Naive thymus-derived CD4-positive, alpha-beta T cell (primary cell): ENCODE results near the gene EIF1. TPM values are rescaled to one million over a fixed set of nuclear protein-coding genes. Genes with fewer than 3 reads are reported as not detected.

Source experiments
- ATAC-seq: fragments of 150-1000 bp; cut with Tn5 transposase; 2 replicates; pipeline ENCODE4 v1.10.0; 2021; ENCODE audit warnings: mild to moderate bottlenecking, moderate library complexity
- CTCF ChIA-PET: fragments of 350-600 bp; sonication (Branson Sonifier 250); formaldehyde crosslinking; loops from one replicate; lab custom pipeline; 2021; ENCODE audit warnings: antibody characterized with exemption; lab: Charles Lee
- POLR2A ChIA-PET: fragments of 350-600 bp; sonication (Branson Sonifier 250); formaldehyde crosslinking; loops from one replicate; lab custom pipeline; 2021; ENCODE audit warnings: antibody characterized with exemption, inconsistent platforms; lab: Charles Lee
- DNase-seq, 9 donors: peaks; one replicate each; pipeline versions ENCODE4 v3.0.0 to v3.0.0-alpha.2; 2020 to 2022; ENCODE audit warnings: mixed read lengths in 1 of 9
- H3K27ac ChIP-seq: one replicate; pipeline ENCODE4 v1.7.0; 2013; ENCODE audit warnings: mild to moderate bottlenecking, low read depth, low read length, moderate library complexity
- H3K27me3 ChIP-seq, 2 donors: one replicate each; pipeline ENCODE4 v1.7.0; 2013; ENCODE audit warnings: low read length in 2 of 2, mild to moderate bottlenecking in 2 of 2, moderate library complexity in 2 of 2; ENCODE audit not compliant: control insufficient read depth in 2 of 2, insufficient read depth in 2 of 2
- H3K36me3 ChIP-seq, 3 experiments: 1 replicate in 2 of 3; 2 replicates in 1 of 3; pipeline ENCODE4 v1.7.0; 2013; ENCODE audit warnings: low read length in 3 of 3, mild to moderate bottlenecking in 3 of 3, moderate library complexity in 1 of 3; ENCODE audit not compliant: insufficient read depth in 3 of 3, control insufficient read depth in 2 of 3
- H3K4me1 ChIP-seq, 2 donors: one replicate each; pipeline ENCODE4 v1.7.0; 2013; ENCODE audit warnings: low read length in 2 of 2, mild to moderate bottlenecking in 2 of 2, moderate library complexity in 1 of 2; ENCODE audit not compliant: control insufficient read depth in 2 of 2, insufficient read depth in 2 of 2
- H3K4me3 ChIP-seq: 2 replicates; pipeline ENCODE4 v1.7.0; 2013; ENCODE audit warnings: mild to moderate bottlenecking, low read length
- H3K9me3 ChIP-seq, 3 experiments: 1 replicate in 2 of 3; 2 replicates in 1 of 3; pipeline ENCODE4 v1.7.0; 2013; ENCODE audit warnings: low read length in 3 of 3; ENCODE audit not compliant: control insufficient read depth in 2 of 3
- H3K27ac Mint-ChIP-seq, 9 donors: one replicate each; pipeline ENCODE4 v1.8.0; 2020 to 2022; ENCODE audit warnings: mixed read lengths in 9 of 9, mild to moderate bottlenecking in 8 of 9, moderate library complexity in 5 of 9, inconsistent platforms in 2 of 9
- H3K27me3 Mint-ChIP-seq, 5 donors: one replicate each; pipeline ENCODE4 v1.8.0; 2021 to 2022; ENCODE audit warnings: mixed read lengths in 5 of 5, mild to moderate bottlenecking in 1 of 5
- H3K36me3 Mint-ChIP-seq, 5 donors: one replicate each; pipeline ENCODE4 v1.8.0; 2020 to 2022; ENCODE audit warnings: mixed read lengths in 5 of 5, mild to moderate bottlenecking in 3 of 5, inconsistent platforms in 1 of 5
- H3K4me1 Mint-ChIP-seq, 7 donors: one replicate each; pipeline ENCODE4 v1.8.0; 2020 to 2022; ENCODE audit warnings: mixed read lengths in 7 of 7, mild to moderate bottlenecking in 3 of 7, inconsistent platforms in 1 of 7
- H3K4me3 Mint-ChIP-seq, 10 donors: one replicate each; pipeline ENCODE4 v1.8.0; 2020 to 2022; ENCODE audit warnings: mild to moderate bottlenecking in 10 of 10, mixed read lengths in 10 of 10, moderate library complexity in 6 of 10, inconsistent platforms in 2 of 10
- H3K9me3 Mint-ChIP-seq, 11 donors: one replicate each; pipeline ENCODE4 v1.8.0; 2020 to 2022; ENCODE audit warnings: mixed read lengths in 11 of 11, mild to moderate bottlenecking in 4 of 11, inconsistent platforms in 1 of 11, moderate library complexity in 1 of 11
- intact Hi-C, 2 donors: fragments of 100-400 bp; cut with micrococcal nuclease; formaldehyde crosslinking; loops; one replicate each; pipeline ENCODE4 v1.15.1; 2023
- polyA plus RNA-seq, 2 donors: library from polyadenylated mRNA; unstranded; fragments of 300-500 nt; fragmentation: Illumina TruSeq; gene quantifications; one replicate each; pipeline ENCODE4 v1.2.3, GENCODE V29; 2021
- total RNA-seq, 6 experiments: library from RNA in 5 of 6; stranded (reverse) in 5 of 6; gene quantifications; 1 replicate in 5 of 6; 2 replicates in 1 of 6; pipeline ENCODE4 v1.2.3 and lab custom pipeline; 2021 to 2026

Gene EIF1
- total and polyA plus RNA-seq, 7 experiments from 2014 or later, result 710 to 2,222 (median 934) TPM

DNA sequence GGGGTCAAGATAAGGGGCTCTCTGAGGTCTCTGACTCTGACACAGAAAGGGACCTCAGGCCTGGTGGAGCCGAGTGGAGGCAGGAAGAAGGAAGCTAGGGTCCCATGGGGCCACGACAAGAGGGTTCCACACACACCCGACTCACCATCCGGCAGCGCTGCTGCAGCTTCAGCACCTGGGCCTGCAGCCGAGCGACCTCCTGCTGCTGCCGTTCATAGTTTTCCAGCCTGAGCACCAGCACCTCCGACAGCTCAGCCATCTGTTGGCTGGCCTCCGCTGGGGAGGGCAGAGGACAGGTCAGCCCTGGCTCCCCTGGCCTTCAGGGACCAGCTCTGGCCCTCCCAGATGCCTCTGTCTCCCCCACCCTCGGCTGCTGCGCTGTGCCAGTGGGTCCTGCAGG lies 39.4 kb downstream of the EIF1 start:
- intact Hi-C loops, result no loop called here
- Mint-ChIP-seq H3K27ac (no peak overlapping the region), H3K36me3 (peaks cover 0 to 2% (median 0%) of the 10 kb centered on the region in 5 donors), H3K4me3 (no peak overlapping the region), H3K4me1 (peaks cover 0 to 4% (median 0%) of the 10 kb centered on the region in 7 donors), H3K27me3 (peaks cover 20 to 39% (median 34%) of the 10 kb centered on the region in 5 donors), H3K9me3 (peaks cover 0 to 3% (median 0%) of the 10 kb centered on the region in 11 donors)
- peaks cover 0 to 3% of the 10 kb centered on the region in 2 donors for H3K27me3 ChIP-seq
- H3K4me1 ChIP-seq, result no peaks in the 10 kb centered on the region
- ChIA-PET POLR2A (no interaction called here), CTCF (no interaction called here)
- DNase-seq (no peak), ATAC-seq (no peak)
- no peak overlapping the region for H3K27ac ChIP-seq
- H3K4me3 ChIP-seq, result no peak overlapping the region
- no peaks in the 10 kb centered on the region for H3K9me3 ChIP-seq
- H3K36me3 ChIP-seq, result no peaks in the 10 kb centered on the region

DNA sequence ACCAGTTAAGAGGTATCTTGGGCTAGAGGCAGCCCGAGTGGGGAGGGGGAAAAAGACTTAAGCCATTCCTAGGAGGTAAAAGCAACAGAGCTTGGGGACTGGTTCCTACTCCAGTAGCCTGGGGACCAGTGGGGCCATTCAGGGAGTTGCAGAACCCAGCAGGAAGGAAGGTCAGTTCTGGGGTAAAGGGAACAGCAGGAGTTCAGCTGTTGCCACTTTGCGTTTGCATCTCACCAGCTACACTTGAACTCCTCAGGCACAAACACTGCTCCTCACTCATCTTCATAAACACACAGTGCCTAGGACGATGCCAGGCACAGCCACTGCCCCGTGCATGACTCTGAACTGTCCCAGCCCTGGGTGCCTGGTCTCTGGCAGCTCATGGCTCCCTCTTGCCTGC lies 41.8 kb downstream of the EIF1 start:
- intact Hi-C loops, result loop anchor here in 1 of 2 donors (10.0 kb wide), 1 partner anchor 134 kb away; the partner anchor contains the start of gene KLHL11
- DNase-seq, result no peak
- H3K9me3 Mint-ChIP-seq, result no peaks in the 10 kb centered on the region
- peaks cover 29 to 51% (median 36%) of the 10 kb centered on the region in 5 donors for H3K27me3 Mint-ChIP-seq
- ChIA-PET CTCF (interaction anchor here (0.6 kb wide), 1 partner anchor 1281 kb away, joined by 3 read pairs; no protein-coding TSS in a partner anchor), POLR2A (no interaction called here)
- peaks cover 0 to 8% of the 10 kb centered on the region in 2 donors for H3K27me3 ChIP-seq
- no peaks in the 10 kb centered on the region for H3K36me3 ChIP-seq
- ATAC-seq, result no peak
- no peak overlapping the region for H3K4me3 ChIP-seq
- peaks cover 0 to 2% (median 0%) of the 10 kb centered on the region in 5 donors for H3K36me3 Mint-ChIP-seq
- H3K4me1 ChIP-seq, result peaks cover 0 to 8% of the 10 kb centered on the region in 2 donors
- no peaks in the 10 kb centered on the region for H3K9me3 ChIP-seq
- H3K27ac ChIP-seq, result no peak overlapping the region
- no peak overlapping the region for H3K4me3 Mint-ChIP-seq
- H3K4me1 Mint-ChIP-seq, result peaks cover 2 to 9% (median 7%) of the 10 kb centered on the region in 7 donors
- no peak overlapping the region for H3K27ac Mint-ChIP-seq

- DNase-seq (no peak), ATAC-seq (no peak)
- Mint-ChIP-seq H3K9me3 (no peaks in the 10 kb centered on the region), H3K27ac (no peak overlapping the region), H3K4me3 (no peak overlapping the region), H3K27me3 (peaks cover 40 to 63% (median 49%) of the 10 kb centered on the region in 5 donors), H3K36me3 (peaks cover 0 to 4% (median 0%) of the 10 kb centered on the region in 5 donors), H3K4me1 (peaks cover 2 to 11% (median 7%) of the 10 kb centered on the region in 7 donors)
- peaks cover 0 to 10% of the 10 kb centered on the region in 2 donors for H3K27me3 ChIP-seq
- ChIA-PET POLR2A (no interaction called here), CTCF (no interaction called here)
- no peak overlapping the region for H3K27ac ChIP-seq
- H3K4me1 ChIP-seq, result peaks cover 0 to 8% of the 10 kb centered on the region in 2 donors
- H3K36me3 ChIP-seq, result no peaks in the 10 kb centered on the region
- no peak overlapping the region for H3K4me3 ChIP-seq
- no peaks in the 10 kb centered on the region for H3K9me3 ChIP-seq
- intact Hi-C loops, result loop anchor here in 1 of 2 donors (10.0 kb wide), 1 partner anchor 133 kb away; the partner anchor contains the start of gene KLHL11
These were observed 43.2 kb downstream of the EIF1 start for GRCh38 chr17:41731836-41732235.

- intact Hi-C loops, result loop anchor here in 1 of 2 donors (10.0 kb wide), 1 partner anchor 131 kb away; the partner anchor contains the start of gene KLHL11
- ChIA-PET POLR2A (no interaction called here), CTCF (no interaction called here)
- H3K9me3 Mint-ChIP-seq, result no peaks in the 10 kb centered on the region
- no peak overlapping the region for H3K27ac ChIP-seq
- peaks cover 52 to 72% (median 57%) of the 10 kb centered on the region in 5 donors for H3K27me3 Mint-ChIP-seq
- H3K27ac Mint-ChIP-seq, result peak overlapping the region in 2 of 9 donors; percentile 40 to 55
- H3K4me1 Mint-ChIP-seq, result peaks cover 5 to 12% (median 8%) of the 10 kb centered on the region in 7 donors
- peak overlapping the region in 8 of 10 donors; percentile 11 to 73 (median 57) for H3K4me3 Mint-ChIP-seq
- peaks cover 0 to 4% (median 0%) of the 10 kb centered on the region in 5 donors for H3K36me3 Mint-ChIP-seq
- peaks cover 0 to 13% of the 10 kb centered on the region in 2 donors for H3K4me1 ChIP-seq
- no peak for DNase-seq
- H3K27me3 ChIP-seq, result peaks cover 3 to 10% of the 10 kb centered on the region in 2 donors
- no peaks in the 10 kb centered on the region for H3K36me3 ChIP-seq
- no peak for ATAC-seq
- H3K9me3 ChIP-seq, result no peaks in the 10 kb centered on the region
- no peak overlapping the region for H3K4me3 ChIP-seq
These were observed 44.9 kb downstream of the EIF1 start for GRCh38 chr17:41733348-41734138.

DNA sequence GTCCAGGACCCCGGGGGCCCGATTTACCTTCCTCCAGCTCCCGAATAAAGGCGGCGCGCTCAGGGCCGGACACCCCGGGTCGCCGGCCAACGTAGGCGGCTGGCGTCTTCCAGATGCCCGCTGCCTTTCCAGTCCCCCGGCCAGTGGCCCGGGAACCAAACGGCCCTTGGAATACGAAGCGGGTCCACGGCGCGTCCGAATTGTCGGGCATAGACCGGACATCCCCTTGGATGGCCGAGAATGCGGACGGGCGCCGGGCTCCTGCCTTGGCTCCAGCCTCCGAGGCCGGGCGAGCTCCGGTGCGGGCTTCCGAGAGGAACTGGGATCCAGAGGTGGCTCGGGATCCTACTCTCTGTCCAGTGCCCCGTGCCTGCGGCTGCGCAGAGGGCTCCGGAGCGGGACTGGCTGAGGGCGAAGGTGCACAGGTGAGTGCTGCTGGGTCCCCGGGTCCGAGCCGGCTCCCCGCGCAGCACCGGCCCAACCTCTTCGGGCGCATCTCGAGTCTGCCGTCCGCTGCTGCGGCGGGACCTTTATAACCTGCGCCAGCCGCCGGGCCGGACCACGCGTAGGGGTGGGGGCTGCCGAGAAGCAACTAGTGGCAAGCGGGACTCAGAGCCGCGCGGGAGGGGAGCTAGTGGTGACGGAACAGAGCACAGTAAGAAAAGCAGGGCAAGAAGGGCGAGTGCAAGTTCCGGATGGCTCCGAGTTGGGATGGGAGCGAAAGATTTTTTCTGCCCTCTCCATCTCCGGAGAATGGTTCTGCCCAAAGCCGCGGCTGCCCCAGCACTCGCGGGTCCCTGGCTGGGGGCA lies 45.7 kb downstream of the EIF1 start, which contains the start of gene HAP1:
Gene HAP1 (minus strand): TSS at position 505 of the 810 bp plus-strand sequence. CDS start 9 bp downstream, at position 496.
- Mint-ChIP-seq H3K27me3 (peaks cover 52 to 71% (median 57%) of the 10 kb centered on the region in 5 donors), H3K4me1 (peaks cover 5 to 12% (median 8%) of the 10 kb centered on the region in 7 donors), H3K9me3 (no peaks in the 10 kb centered on the region), H3K27ac (peak within 1 kb of the TSS in 3 of 9 donors; percentile 32 to 59 (median 40)), H3K4me3 (peak within 1 kb of the TSS in 9 of 10 donors; percentile 23 to 73 (median 58)), H3K36me3 (peaks cover 0 to 4% (median 0%) of the 10 kb centered on the region in 5 donors)
- H3K4me1 ChIP-seq, result peaks cover 0 to 13% of the 10 kb centered on the region in 2 donors
- no peak within 1 kb of the TSS for H3K27ac ChIP-seq
- no peaks in the 10 kb centered on the region for H3K36me3 ChIP-seq
- peak within 1 kb of the TSS; percentile 17 for H3K4me3 ChIP-seq
- H3K9me3 ChIP-seq, result no peaks in the 10 kb centered on the region
- H3K27me3 ChIP-seq, result peaks cover 3 to 10% of the 10 kb centered on the region in 2 donors
- ATAC-seq (no peak), DNase-seq (peak in 1 of 9 donors; percentile 33)
- intact Hi-C loops, result loop anchor here in 1 of 2 donors (10.0 kb wide), 1 partner anchor 130 kb away; the partner anchor contains the start of gene KLHL11
- POLR2A ChIA-PET, result no interaction called here
- CTCF ChIA-PET, result interaction anchor here (0.6 kb wide), 1 partner anchor 9 kb away, joined by 3 read pairs; no protein-coding TSS in a partner anchor

GRCh38 chr17:41734949-41735313 lies 46.2 kb downstream of the EIF1 start:
- intact Hi-C loops, result loop anchor here (5.0 to 10.0 kb wide), 2 partner anchors 130 to 232 kb away; partner anchors contain the start of genes CNP (in 2 of the 2) and KLHL11 (in 1 of the 2)
- Histone ChIP-seq H3K27ac (no peak overlapping the region), H3K27me3 (peaks cover 3 to 10% of the 10 kb centered on the region in 2 donors), H3K4me1 (peaks cover 0 to 13% of the 10 kb centered on the region in 2 donors), H3K4me3 (no peak overlapping the region), H3K9me3 (no peaks in the 10 kb centered on the region), H3K36me3 (no peaks in the 10 kb centered on the region)
- no peak for ATAC-seq
- CTCF ChIA-PET, result interaction anchor here (0.6 kb wide), 1 partner anchor 10 kb away, joined by 3 read pairs; no protein-coding TSS in a partner anchor
- Mint-ChIP-seq H3K36me3 (peaks cover 0 to 4% (median 0%) of the 10 kb centered on the region in 5 donors), H3K4me1 (peaks cover 5 to 12% (median 8%) of the 10 kb centered on the region in 7 donors), H3K4me3 (peak overlapping the region in 8 of 10 donors; percentile 23 to 73 (median 46)), H3K27ac (peak overlapping the region in 1 of 9 donors; percentile 59), H3K27me3 (peaks cover 52 to 71% (median 57%) of the 10 kb centered on the region in 5 donors), H3K9me3 (no peaks in the 10 kb centered on the region)
- no peak for DNase-seq
- POLR2A ChIA-PET, result no interaction called here
